HepG2 (cell line): ENCODE results near the gene GPHN. TPM values are rescaled to one million over a fixed set of nuclear protein-coding genes. Genes with fewer than 3 reads are reported as not detected.

ENCODE experiments used
- ATAC-seq: fragments of 200-7000 bp; cut with Tn5 transposase; 3 replicates; pipeline ENCODE4 v1.9.1; 2020; ENCODE audit warnings: mild to moderate bottlenecking, moderate library complexity
- BruUV-seq: library from RNA; stranded (reverse); fragments of 400-500 nt; replicated peaks from 2 replicates; lab custom pipeline; 2021; lab: Mats Ljungman, UMichigan
- CTCF ChIA-PET: fragments of 300-600 bp; formaldehyde crosslinking; extraction: SDS; loops from one replicate; lab custom pipeline; 2021; ENCODE audit warnings: low total read pairs, inconsistent platforms, low intra/inter-chr PET ratio; lab: Yijun Ruan, JAX
- POLR2A ChIA-PET: fragments of 350-600 bp; sonication (Branson Sonifier 250); formaldehyde crosslinking; loops from one replicate; lab custom pipeline; 2020; ENCODE audit warnings: antibody characterized with exemption, inconsistent platforms; lab: Yijun Ruan, JAX
- DNase-seq: peaks from one replicate; pipeline ENCODE4 v3.0.0-alpha.2; 2015; ENCODE audit warnings: low spot score
- FAIRE-seq: peaks from 3 replicates; lab custom pipeline; 2011; peaks lifted over from hg19 to GRCh38; lab: Jason Lieb, UNC
- H2AFZ ChIP-seq: one replicate; pipeline ENCODE4 v1.6.1; 2011; ENCODE audit warnings: low read length, inconsistent platforms
- H3K27ac ChIP-seq: fragments of 300-600 bp; 3 replicates; pipeline ENCODE4 v1.8.0; 2011; ENCODE audit warnings: mixed run types, mild to moderate bottlenecking, mixed read lengths, low read length, inconsistent platforms; ENCODE audit not compliant: insufficient read depth; ENCODE audit errors: extremely low read length
- H3K27me3 ChIP-seq, 2 experiments: fragments of 200-600 bp in 1 of 2; 2 replicates in 1 of 2; 3 replicates in 1 of 2; pipeline versions ENCODE4 v1.6.0 to v1.8.0; 2011; ENCODE audit warnings: low read length in 2 of 2, mild to moderate bottlenecking in 2 of 2, moderate library complexity in 2 of 2, inconsistent platforms in 1 of 2; ENCODE audit not compliant: insufficient read depth in 2 of 2, control insufficient read depth in 1 of 2
- H3K36me3 ChIP-seq, 2 experiments: fragments of 200-600 bp in 1 of 2; replicated peaks in 1 of 2; 2 replicates in 1 of 2; 3 replicates in 1 of 2; pipeline versions ENCODE4 v1.5.1 to v1.8.0; 2011; ENCODE audit warnings: low read length in 2 of 2, inconsistent platforms in 1 of 2; ENCODE audit not compliant: insufficient read depth in 2 of 2, control insufficient read depth in 1 of 2
- H3K4me1 ChIP-seq: 2 replicates; pipeline ENCODE4 v1.5.1; 2012; ENCODE audit warnings: low read length, inconsistent platforms; ENCODE audit not compliant: insufficient read depth
- H3K4me2 ChIP-seq: 2 replicates; pipeline ENCODE4 v1.6.0; 2011; ENCODE audit warnings: low read depth, low read length, inconsistent platforms
- H3K4me3 ChIP-seq, 3 experiments: fragments of 200-600 bp in 1 of 3; sonication (generic), shearing (Covaris generic) in 1 of 3; replicated peaks in 1 of 3; 2 replicates each; pipeline ENCODE4 v1.5.1; 2011 to 2016; ENCODE audit warnings: low read length in 3 of 3, inconsistent platforms in 2 of 3, low read depth in 2 of 3, mild to moderate bottlenecking in 2 of 3, control low read depth in 1 of 3, mixed read lengths in 1 of 3; ENCODE audit not compliant: insufficient read depth in 1 of 3
- H3K79me2 ChIP-seq: one replicate; pipeline ENCODE4 v1.6.1; 2011; ENCODE audit warnings: low read length, inconsistent platforms; ENCODE audit not compliant: insufficient read depth
- H3K9ac ChIP-seq: 2 replicates; pipeline ENCODE4 v1.6.0; 2011; ENCODE audit warnings: mild to moderate bottlenecking, low read depth, low read length, inconsistent platforms; ENCODE audit not compliant: insufficient read depth
- H3K9me3 ChIP-seq: 2 replicates; pipeline ENCODE4 v1.5.1; 2012; ENCODE audit warnings: mild to moderate bottlenecking, low read length
- H4K20me1 ChIP-seq: 2 replicates; pipeline ENCODE4 v1.6.0; 2011; ENCODE audit warnings: inconsistent platforms, mild to moderate bottlenecking, low read length, moderate library complexity; ENCODE audit not compliant: insufficient read depth
- CBFB ChIP-seq: sonication (generic); formaldehyde crosslinking; IDR thresholded peaks from 2 replicates; pipeline ENCODE4 v1.4.0; 2020; ENCODE audit warnings: missing genetic modification reagents
- MAX ChIP-seq: IDR thresholded peaks from 2 replicates; pipeline ENCODE4 v1.6.1; 2012; ENCODE audit warnings: inconsistent platforms
- ZMYM4 ChIP-seq: sonication (generic); formaldehyde crosslinking; IDR thresholded peaks from 2 replicates; pipeline ENCODE4 v1.8.1; 2023; ENCODE audit warnings: mild to moderate bottlenecking, missing genetic modification reagents
- ZNF318 ChIP-seq: sonication (generic); formaldehyde crosslinking; IDR thresholded peaks from 2 replicates; pipeline ENCODE4 v1.4.0; 2020; ENCODE audit warnings: mild to moderate bottlenecking, missing genetic modification reagents
- ZNF44 ChIP-seq: sonication (generic); formaldehyde crosslinking; IDR thresholded peaks from 2 replicates; pipeline ENCODE4 v1.5.1; 2020; ENCODE audit warnings: mild to moderate bottlenecking, missing genetic modification reagents
- WGBS: methylation state at CpG from one replicate; pipeline ENCODE4 v1.1.6; 2017; ENCODE audit warnings: low lambda C conversion rate; 5-methylcytosine and 5-hydroxymethylcytosine counted together
- in situ Hi-C: cut with HindIII; loops from 2 replicates; pipeline ENCODE4 v1.10.0; 2017; ENCODE audit warnings: low pct_unique_long_range_greater_than_20kb; ENCODE audit not compliant: extremely low pct_ligation_motif_present
- intact Hi-C: fragments of 100-400 bp; cut with micrococcal nuclease; formaldehyde crosslinking; loops from one replicate; pipeline ENCODE4 v1.10.0; 2022; ENCODE audit not compliant: unreplicated experiment
- polyA plus RNA-seq, 8 experiments: library from polyadenylated mRNA; depleted of rRNA in 3 of 8; stranded (reverse) in 7 of 8; unstranded in 1 of 8; fragments of >200 nt; fragmentation: Illumina TruSeq in 4 of 8; extraction: Trizol in 4 of 8; gene quantifications; 2 replicates each; pipeline versions ENCODE4 v1.2.1 to v1.2.3, GENCODE V29; 2011 to 2016; ENCODE audit warnings: low read depth in 4 of 8, missing spikeins in 1 of 8, mixed read lengths in 1 of 8; ENCODE audit not compliant: insufficient read depth in 1 of 8
- total RNA-seq, 5 experiments: library from RNA; depleted of rRNA; stranded (reverse); fragments of >200 nt; fragmentation: Illumina TruSeq; extraction: Trizol; gene quantifications; 2 replicates each; pipeline ENCODE4 v1.2.3, GENCODE V29; 2016; ENCODE audit warnings: low read depth in 1 of 5

The GPHN gene
- total and polyA plus RNA-seq, 2 of the 13 experiments (the other 11 are each of a cell fraction or from before 2014, with no cell fraction given), result 12.7 to 19.2 TPM

- TF ChIP-seq ZNF318 (CRISPR knock-in tag), result no peak
- TF ChIP-seq CBFB (CRISPR knock-in tag), result no peak
- TF ChIP-seq, all 625 proteins: peak for 0
Observed at GRCh38 chr14:66815687-66816086, 307.7 kb downstream of the GPHN start (continued).

GRCh38 chr14:66824251-66824650 is 316.3 kb downstream of the GPHN start:
- DNase-seq (no peak), FAIRE-seq (no peak), ATAC-seq (no peak)
- no peaks in the 10 kb centered on the region for H4K20me1 ChIP-seq
- TF ChIP-seq ZNF44 (CRISPR knock-in tag) (no peak), MAX (no peak), ZMYM4 (CRISPR knock-in tag) (no peak)
- WGBS, result 94% methylated on average over 2 of the region's 2 CpGs
- no peaks in the 10 kb centered on the region for H3K4me1 ChIP-seq
- H3K27ac ChIP-seq, result no peak overlapping the region
- no peaks in the 10 kb centered on the region for H3K9me3 ChIP-seq
- BruUV-seq, result no TSS peak
- no peaks in the 10 kb centered on the region for H3K27me3 ChIP-seq
- H3K4me3 ChIP-seq, result no peak overlapping the region
- no peaks in the 10 kb centered on the region for H3K79me2 ChIP-seq
- no peak overlapping the region for H3K9ac ChIP-seq
- intact Hi-C loops, result no loop called here
- in situ Hi-C loops, result no loop called here
- ChIA-PET CTCF (no interaction called here), POLR2A (no interaction called here)
- no peaks in the 10 kb centered on the region for H3K36me3 ChIP-seq
- no peak overlapping the region for H3K4me2 ChIP-seq
- no peak overlapping the region for H2AFZ ChIP-seq
